Measurements from ENCODE around the gene ITSN1. TPM values are rescaled to one million over a fixed set of nuclear protein-coding genes. Genes with fewer than 3 reads are reported as not detected.

ITSN1 gene
- total RNA-seq, 4 donors from 2014 or later = 31.1 to 42.5 (median 35.9) TPM

DNA sequence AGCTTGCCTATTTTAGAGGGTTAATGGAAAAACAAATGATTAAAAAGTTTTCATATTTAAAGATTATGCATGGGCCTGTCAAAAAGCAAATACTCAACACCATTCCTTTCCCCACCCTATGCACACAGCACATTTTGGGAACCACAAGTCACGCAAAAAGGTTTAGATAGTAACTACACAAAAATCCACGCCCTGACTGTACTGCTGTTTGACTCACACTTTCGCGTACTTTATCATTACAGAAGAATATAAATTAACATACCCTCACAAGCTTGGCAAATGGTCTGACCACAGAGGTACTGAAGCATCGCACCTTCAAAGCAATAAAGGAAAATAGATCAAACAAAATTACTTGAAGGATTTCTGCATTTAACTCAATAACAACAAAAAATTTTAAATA lies 271.9 kb downstream of the ITSN1 start:
- TF ChIP-seq, protein P1, sequence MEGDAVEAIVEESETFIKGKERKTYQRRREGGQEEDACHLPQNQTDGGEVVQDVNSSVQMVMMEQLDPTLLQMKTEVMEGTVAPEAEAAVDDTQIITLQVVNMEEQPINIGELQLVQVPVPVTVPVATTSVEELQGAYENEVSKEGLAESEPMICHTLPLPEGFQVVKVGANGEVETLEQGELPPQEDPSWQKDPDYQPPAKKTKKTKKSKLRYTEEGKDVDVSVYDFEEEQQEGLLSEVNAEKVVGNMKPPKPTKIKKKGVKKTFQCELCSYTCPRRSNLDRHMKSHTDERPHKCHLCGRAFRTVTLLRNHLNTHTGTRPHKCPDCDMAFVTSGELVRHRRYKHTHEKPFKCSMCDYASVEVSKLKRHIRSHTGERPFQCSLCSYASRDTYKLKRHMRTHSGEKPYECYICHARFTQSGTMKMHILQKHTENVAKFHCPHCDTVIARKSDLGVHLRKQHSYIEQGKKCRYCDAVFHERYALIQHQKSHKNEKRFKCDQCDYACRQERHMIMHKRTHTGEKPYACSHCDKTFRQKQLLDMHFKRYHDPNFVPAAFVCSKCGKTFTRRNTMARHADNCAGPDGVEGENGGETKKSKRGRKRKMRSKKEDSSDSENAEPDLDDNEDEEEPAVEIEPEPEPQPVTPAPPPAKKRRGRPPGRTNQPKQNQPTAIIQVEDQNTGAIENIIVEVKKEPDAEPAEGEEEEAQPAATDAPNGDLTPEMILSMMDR (IDR thresholded peaks at IDR 0.05) = no peak
- TF ChIP-seq POLR2AphosphoS5 (IDR thresholded peaks at IDR 0.05) = no peak
- no peak for TF ChIP-seq POLR2A (IDR thresholded peaks at IDR 0.05; ENCODE audit: low read depth)
- TF ChIP-seq EP300 (IDR thresholded peaks at IDR 0.05) = no peak
- Histone ChIP-seq H3K4me3 (peak overlapping the region in 1 of 4 donors; percentile 89), H3K4me1 (peaks cover 23 to 30% (median 26%) of the 10 kb centered on the region in 4 donors), H3K27ac (replicated peaks in 1 of 4) (no peak overlapping the region), H3K36me3 (peaks cover 25 to 44% (median 34%) of the 10 kb centered on the region in 4 donors), H3K27me3 (no peaks in the 10 kb centered on the region), H3K9me3 (no peaks in the 10 kb centered on the region)
- no peak for DNase-seq (ENCODE audit: extremely low spot score)
- intact Hi-C loops (cut with DNase I) = loop anchor here (10.0 kb wide), 1 partner anchor 701 kb away; the partner anchor contains the start of gene RCAN1
- WGBS = 89% methylated on average over 5 of the region's 5 CpGs

DNA sequence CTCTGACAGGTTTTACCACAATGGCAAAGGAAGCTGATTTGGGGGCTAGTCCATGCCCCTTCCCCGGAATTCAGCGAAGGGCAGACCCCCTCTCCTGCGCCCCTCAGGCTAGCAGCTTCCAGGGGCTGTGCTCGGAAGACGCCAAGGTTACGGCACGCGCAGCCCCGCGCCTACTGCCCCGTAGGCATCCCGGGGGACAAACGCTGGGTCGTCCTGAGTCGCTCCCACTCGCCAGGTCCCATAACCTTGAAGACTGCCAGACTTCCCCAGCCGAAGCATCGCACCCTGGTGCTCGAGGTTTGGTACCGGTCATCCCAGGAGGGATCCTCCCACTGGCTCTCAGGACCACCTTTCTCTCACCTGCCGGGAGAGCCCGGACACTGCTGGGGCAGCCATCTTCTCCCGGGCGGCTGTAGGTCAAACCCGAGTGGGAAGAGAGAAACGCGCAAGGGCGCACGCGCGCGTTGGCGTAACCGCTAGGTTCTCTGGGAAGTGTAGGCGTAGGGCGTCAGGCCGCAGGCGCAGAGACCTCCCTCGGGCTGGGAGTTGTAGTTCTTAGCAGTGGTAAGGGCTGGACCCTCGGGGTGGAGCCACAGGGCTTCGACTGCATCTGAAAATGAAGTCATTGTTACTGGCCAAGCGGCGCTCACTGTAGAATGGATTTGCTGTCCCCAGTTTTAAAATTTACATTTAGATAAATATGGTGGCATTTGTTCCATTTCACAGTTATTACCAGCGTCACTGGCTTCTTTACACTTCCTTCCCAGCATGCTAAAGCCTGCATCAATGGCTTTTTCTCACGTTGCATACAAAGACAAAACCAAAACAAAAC lies 273.3 kb downstream of the ITSN1 start, which contains the start of gene ATP5PO:
TSS of gene ATP5PO (minus strand) at position 437 of the 832 bp plus-strand sequence. CDS start at position 396, 41 bp downstream.
- peak within 1 kb of the TSS; percentile 61 to 94 (median 88) for H3K4me3 ChIP-seq
- peak within 1 kb of the TSS; percentile 81 to 93 (median 86) for H3K27ac ChIP-seq (replicated peaks in 1 of 4)
- peaks cover 23 to 30% (median 26%) of the 10 kb centered on the region in 4 donors for H3K4me1 ChIP-seq
- no peaks in the 10 kb centered on the region for H3K27me3 ChIP-seq
- peak; percentile 99 for DNase-seq (ENCODE audit: extremely low spot score)
- under 1% methylated on average over 25 of the region's 45 CpGs for WGBS
- intact Hi-C loops (cut with DNase I) = loop anchor here (10.0 kb wide), 1 partner anchor 699 kb away; the partner anchor contains the start of gene RCAN1
- peaks cover 11 to 30% (median 22%) of the 10 kb centered on the region in 4 donors for H3K36me3 ChIP-seq
- TF ChIP-seq EP300 (IDR thresholded peaks at IDR 0.05) (no peak), POLR2A (IDR thresholded peaks at IDR 0.05; ENCODE audit: low read depth) (peak; percentile 77), POLR2AphosphoS5 (IDR thresholded peaks at IDR 0.05) (peak; percentile 95 to 99)
- TF ChIP-seq, protein P1 (IDR thresholded peaks at IDR 0.05) = peak in 1 of 3 experiments; percentile 35
- no peaks in the 10 kb centered on the region for H3K9me3 ChIP-seq

DNA sequence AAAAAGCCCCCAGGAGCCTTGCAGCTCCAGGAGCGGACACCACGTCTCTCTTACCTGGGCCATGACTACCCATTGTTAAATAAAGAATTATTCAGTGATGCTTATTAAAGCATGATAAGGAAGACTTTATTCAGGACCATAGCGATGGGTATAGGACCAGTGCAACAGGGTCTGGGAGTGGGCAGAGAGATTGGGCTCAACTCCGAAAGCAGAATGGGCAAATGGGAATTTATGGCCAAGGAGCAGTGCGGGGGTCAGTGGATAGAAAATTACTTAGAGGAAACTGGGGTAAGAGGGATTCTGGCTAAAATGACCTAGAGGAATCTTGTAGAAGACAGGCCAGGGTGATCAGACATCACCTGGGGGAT lies 273.9 kb downstream of the ITSN1 start:
- peak overlapping the region; percentile 81 to 93 (median 86) for H3K27ac ChIP-seq (replicated peaks in 1 of 4)
- no peaks in the 10 kb centered on the region for H3K9me3 ChIP-seq
- DNase-seq (ENCODE audit: extremely low spot score) = no peak
- no peaks in the 10 kb centered on the region for H3K27me3 ChIP-seq
- intact Hi-C loops (cut with DNase I) = loop anchor here (10.0 kb wide), 1 partner anchor 699 kb away; the partner anchor contains the start of gene RCAN1
- H3K36me3 ChIP-seq = peaks cover 5 to 24% (median 16%) of the 10 kb centered on the region in 4 donors
- H3K4me1 ChIP-seq = peaks cover 23 to 30% (median 26%) of the 10 kb centered on the region in 4 donors
- TF ChIP-seq POLR2AphosphoS5 (IDR thresholded peaks at IDR 0.05) = no peak
- WGBS = 66% methylated on average over 5 of the region's 5 CpGs
- peak overlapping the region; percentile 61 to 94 (median 88) for H3K4me3 ChIP-seq

DNA sequence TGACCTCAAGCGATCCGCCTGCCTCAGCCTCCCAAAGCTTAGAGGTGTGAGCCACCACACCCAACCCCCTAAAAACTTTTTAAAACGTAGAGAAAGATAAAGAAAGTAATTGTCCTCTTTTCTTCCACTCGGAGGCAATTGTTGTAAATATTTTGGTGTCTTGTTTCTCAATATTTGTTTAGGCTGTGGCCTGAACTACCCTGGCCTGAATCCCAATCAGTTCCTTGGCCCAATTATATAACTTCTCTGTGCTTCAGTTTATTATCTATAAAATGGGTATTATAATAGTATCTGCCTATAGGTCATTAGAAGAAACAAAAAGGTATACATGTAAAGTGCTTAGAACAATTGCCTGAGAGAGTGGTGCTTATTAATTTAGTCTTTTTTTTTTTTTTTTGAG lies 275.1 kb downstream of the ITSN1 start:
- H3K27me3 ChIP-seq = no peaks in the 10 kb centered on the region
- intact Hi-C loops (cut with DNase I) = loop anchor here (10.0 kb wide), 1 partner anchor 697 kb away; the partner anchor contains the start of gene RCAN1
- peaks cover 0 to 12% (median 6%) of the 10 kb centered on the region in 4 donors for H3K36me3 ChIP-seq
- TF ChIP-seq EP300 (IDR thresholded peaks at IDR 0.05) = no peak
- TF ChIP-seq POLR2AphosphoS5 (IDR thresholded peaks at IDR 0.05) = no peak
- TF ChIP-seq POLR2A (IDR thresholded peaks at IDR 0.05; ENCODE audit: low read depth) = no peak
- TF ChIP-seq, protein P1 (IDR thresholded peaks at IDR 0.05) = no peak
- H3K9me3 ChIP-seq = no peaks in the 10 kb centered on the region
- no peak overlapping the region for H3K27ac ChIP-seq (replicated peaks in 1 of 4)
- DNase-seq (ENCODE audit: extremely low spot score) = no peak
- peaks cover 21 to 30% (median 25%) of the 10 kb centered on the region in 4 donors for H3K4me1 ChIP-seq
- WGBS = 82% methylated on average over 4 of the region's 4 CpGs
- no peak overlapping the region for H3K4me3 ChIP-seq

Data from esophagus muscularis mucosa (tissue), 4 donors.